ENCODE data around the gene GPATCH4. TPM values are rescaled to one million over a fixed set of nuclear protein-coding genes. Genes with fewer than 3 reads are reported as not detected.
"Not testable (repeated sequence)": the region's sequence is repeated elsewhere in the genome, so short reads cannot be mapped to it uniquely, and the experiment has no call there.

GPATCH4 gene
- total RNA-seq, 2 experiments from 2014 or later = 109 to 113 TPM

DNA sequence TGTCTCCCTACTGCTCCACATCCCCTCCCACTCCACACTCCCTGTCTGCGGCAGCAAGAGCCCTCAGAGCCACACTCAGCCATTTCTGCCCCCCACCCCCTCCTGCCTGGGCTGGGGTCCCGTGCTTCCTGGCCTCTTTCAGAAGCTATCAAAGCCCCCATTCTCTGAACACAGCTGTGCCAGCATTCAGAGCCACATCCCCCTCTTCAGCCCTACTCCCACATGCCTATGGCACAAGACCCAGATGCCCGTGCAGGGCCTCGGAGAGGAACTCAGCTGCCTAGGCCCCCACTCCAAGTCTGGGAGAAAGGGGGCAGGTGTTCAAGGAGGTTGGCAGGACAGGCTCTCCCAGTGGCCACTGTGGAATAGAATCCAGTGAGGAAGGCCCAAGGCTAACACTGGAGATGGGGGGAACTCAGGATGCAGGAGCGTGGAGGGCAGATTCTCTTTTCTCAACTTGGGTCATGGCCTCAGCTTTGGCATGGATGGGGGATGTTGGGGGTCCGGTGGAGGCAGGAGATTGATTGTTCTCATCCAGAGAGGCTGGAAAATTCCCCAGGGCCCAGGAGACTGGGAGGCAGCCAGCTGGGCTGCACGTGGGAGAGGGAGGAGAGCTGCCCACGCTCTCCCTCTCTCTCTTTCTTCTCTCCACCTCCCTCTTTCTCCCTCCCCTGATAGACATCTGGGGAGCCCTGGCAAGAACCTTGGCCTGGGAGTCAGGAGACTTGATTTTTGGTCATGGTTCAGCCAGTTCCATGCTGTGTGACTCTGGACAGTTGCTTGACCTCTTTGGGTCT is 37.1 kb upstream of the GPATCH4 start:
- CTCF ChIA-PET = interaction anchor here (0.6 to 0.9 kb wide), 2 partner anchors 11 to 107 kb away, joined by 3 to 4 read pairs; no protein-coding TSS in a partner anchor
- POLR2A ChIA-PET = no interaction called here

DNA sequence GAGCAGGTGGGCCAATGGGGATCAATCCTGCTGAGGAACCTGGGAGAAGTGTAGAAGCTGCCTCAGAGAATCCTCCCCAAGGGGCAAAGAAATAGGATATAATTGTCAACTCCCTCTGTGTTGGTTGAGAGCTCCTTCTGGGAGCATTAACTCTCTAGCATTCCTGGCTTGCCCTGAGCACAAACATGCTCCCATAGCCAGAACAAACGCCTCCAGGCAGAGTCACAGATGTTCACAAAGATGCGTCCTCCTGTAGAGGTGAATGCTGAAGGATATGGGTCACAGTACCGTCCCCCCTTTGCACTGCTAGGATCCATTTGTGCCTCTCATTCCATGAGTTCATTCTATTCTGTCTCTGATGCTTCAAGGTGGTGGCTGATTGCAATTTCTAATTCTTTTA is 31.1 kb upstream of the GPATCH4 start:
- POLR2A ChIA-PET = no interaction called here
- CTCF ChIA-PET = no interaction called here

DNA sequence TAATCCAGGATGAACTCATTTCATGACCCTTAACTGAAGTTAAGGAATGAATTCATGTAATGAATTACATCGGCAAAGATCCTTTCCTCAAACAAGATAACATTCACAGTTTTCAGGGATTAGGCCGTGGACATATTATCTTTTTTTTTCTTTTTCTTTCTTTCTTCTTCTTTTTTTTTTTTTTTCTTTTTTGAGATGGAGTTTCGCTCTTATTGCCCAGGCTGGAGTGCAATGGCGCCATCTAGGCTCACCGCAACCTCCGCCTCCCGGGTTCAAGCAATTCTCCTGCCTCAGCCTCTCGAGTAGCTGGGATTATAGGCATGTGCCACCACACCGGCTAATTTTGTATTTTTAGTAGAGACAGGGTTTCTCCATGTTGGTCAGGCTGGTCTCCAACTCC is 29.9 kb upstream of the GPATCH4 start:
- POLR2A ChIA-PET = not testable (repeated sequence)
- CTCF ChIA-PET = interaction anchor here (1.0 to 1.5 kb wide), 2 partner anchors 9 to 19 kb away, joined by 3 read pairs; no protein-coding TSS in a partner anchor

DNA sequence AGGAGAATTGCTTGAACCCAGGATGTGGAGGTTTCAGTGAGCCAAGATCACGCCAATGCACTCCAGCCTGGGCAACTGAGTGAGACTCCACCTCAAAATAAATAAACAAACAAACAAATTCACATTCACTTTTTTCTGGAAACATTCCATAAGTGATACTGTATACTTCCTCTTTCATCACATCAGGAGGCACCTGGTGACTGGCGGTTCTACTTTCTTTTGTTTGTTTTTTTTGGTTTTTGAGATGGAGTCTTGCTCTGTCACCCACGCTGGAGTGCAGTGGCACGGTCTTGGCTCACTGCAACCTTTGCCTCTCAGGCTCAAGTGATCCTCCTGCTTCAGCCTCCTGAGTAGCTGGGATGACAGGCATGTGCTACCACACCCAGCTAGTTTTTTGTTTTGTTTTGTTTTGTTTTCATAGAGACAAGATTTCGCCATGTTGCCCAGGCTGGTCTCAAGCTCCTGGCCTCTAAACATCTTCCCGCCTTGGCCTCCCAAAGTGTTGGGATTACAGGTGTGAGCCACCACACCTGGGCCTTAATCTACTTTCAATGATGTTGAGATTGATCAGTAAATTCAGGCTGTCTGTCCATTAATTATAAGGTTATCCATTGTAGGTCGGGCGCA is 28.7 kb upstream of the GPATCH4 start:
- ChIA-PET POLR2A (no interaction called here), CTCF (interaction anchor here (1.5 to 9.3 kb wide), 2 partner anchors 11 to 29 kb away, joined by 3 to 119 read pairs; no protein-coding TSS in a partner anchor)

DNA sequence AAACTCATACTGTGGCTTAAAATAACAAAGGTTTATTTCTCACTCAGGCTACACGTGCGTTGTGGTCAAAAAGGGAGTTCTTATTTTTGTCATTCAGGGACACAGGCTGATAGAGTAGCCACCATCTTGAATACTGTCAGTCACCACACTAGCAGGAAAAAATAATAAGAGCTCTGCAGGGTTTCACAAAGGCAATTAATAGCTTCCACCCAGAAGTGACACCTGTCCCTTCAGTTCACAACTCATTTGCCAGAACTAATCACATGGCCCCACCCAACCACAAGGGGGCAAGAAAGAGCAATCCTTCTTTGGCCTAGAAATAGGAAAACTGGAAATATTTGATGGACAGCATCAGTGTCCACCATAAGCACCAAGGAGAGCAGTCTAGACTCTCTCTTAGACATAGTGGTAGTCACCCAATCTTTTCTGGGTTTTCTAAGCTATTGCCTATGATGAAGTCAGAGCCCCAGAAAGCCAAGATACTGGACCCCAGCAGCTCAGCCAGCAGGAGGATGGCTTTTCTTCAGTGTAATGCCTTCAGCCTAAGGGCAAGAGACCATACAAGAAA is 26.1 kb upstream of the GPATCH4 start:
- ChIA-PET POLR2A (no interaction called here), CTCF (interaction anchor here (0.6 to 9.3 kb wide), 25 partner anchors 8 to 242 kb away, joined by 3 to 119 read pairs (median 6); partner anchors contain the start of genes BCAN, CRABP2, HDGF and NTRK1)

DNA sequence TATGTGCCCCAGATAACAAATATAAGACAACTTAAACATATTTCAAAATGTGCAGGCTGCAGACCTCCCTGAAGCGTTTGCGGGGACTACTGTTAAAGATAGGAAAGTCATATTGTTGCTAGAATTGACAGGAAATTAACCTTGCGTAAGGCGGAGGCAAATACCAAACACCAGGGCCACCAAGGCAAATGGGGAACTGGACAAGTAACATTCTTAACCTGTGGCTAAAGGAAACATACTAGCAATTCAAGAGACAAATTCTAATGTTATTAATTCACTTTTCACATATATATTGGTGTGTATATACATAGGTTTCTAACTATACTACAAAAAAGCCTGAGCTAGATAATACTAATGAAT is 24.8 kb upstream of the GPATCH4 start:
- CTCF ChIA-PET = interaction anchor here (0.6 to 9.3 kb wide), 15 partner anchors 13 to 263 kb away, joined by 3 to 119 read pairs (median 10); partner anchors contain the start of genes BCAN and CRABP2
- POLR2A ChIA-PET = no interaction called here

DNA sequence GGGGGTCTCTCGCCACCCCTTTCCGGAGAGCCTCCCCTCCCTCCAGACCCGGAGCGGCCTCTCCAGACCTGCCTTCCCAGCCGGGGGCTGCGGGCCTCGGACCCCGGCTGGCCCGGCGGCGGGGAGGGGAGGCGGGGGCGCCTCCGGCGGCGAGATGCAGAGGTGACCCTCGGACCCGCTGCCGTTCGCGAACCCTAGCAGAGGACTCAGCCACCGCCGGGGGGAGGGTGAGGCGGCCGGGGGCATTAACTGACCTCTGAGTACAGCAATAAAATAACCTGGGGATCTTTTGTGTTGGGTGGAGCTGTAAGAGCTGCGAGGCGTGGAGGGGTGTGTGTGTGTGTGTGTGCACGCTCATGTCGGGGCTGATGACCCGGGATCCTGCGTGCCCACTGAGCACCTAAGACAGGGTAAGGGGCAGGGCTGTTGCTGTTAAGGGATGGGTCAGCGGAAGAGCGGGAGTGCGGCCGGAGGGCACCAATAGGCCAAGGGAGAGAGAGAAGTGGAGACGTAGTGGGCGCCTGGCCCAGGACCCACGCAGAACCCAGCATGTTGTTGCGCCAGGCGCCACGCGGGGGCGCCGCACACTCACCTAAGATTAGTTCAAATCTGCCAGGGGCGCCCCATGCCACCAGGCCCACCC is 24.3 kb upstream of the GPATCH4 start:
- CTCF ChIA-PET = interaction anchor here (0.5 to 9.3 kb wide), 12 partner anchors 12 to 1799 kb away, joined by 3 to 119 read pairs (median 8); partner anchors contain the start of genes BCAN and CRABP2
- POLR2A ChIA-PET = interaction anchor here (1.5 kb wide), 1 partner anchor 36 kb away, joined by 3 read pairs; no protein-coding TSS in a partner anchor

DNA sequence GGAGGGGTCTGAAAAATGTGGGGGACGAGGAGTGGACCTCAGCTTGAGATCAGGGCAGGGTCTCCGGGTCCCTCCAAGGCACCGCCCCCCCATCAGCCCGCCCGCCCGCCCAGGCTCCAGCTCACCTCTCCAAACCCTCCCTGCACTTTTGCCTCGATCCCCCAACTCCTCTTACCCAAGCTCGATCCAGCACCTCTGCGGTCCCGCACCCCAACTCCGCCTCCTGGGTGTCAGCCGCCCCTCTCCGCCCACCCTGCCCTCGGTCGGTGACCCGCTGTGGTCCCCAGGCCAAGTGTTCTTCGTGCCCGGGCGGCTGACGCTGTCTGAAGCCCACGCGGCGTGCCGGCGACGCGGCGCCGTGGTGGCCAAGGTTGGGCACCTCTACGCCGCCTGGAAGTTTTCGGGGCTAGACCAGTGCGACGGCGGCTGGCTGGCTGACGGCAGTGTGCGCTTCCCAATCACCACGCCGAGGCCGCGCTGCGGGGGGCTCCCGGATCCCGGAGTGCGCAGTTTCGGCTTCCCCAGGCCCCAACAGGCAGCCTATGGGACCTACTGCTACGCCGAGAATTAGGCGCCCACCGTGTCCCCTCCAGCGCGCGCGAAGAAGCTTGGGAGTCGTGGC is 23.6 kb upstream of the GPATCH4 start:
- POLR2A ChIA-PET = interaction anchor here (1.5 kb wide), 1 partner anchor 36 kb away, joined by 3 read pairs; no protein-coding TSS in a partner anchor
- CTCF ChIA-PET = interaction anchor here (0.5 to 9.3 kb wide), 24 partner anchors 10 to 1799 kb away, joined by 3 to 119 read pairs (median 6); partner anchors contain the start of genes BCAN, CRABP2, GPATCH4 and MRPL24

DNA sequence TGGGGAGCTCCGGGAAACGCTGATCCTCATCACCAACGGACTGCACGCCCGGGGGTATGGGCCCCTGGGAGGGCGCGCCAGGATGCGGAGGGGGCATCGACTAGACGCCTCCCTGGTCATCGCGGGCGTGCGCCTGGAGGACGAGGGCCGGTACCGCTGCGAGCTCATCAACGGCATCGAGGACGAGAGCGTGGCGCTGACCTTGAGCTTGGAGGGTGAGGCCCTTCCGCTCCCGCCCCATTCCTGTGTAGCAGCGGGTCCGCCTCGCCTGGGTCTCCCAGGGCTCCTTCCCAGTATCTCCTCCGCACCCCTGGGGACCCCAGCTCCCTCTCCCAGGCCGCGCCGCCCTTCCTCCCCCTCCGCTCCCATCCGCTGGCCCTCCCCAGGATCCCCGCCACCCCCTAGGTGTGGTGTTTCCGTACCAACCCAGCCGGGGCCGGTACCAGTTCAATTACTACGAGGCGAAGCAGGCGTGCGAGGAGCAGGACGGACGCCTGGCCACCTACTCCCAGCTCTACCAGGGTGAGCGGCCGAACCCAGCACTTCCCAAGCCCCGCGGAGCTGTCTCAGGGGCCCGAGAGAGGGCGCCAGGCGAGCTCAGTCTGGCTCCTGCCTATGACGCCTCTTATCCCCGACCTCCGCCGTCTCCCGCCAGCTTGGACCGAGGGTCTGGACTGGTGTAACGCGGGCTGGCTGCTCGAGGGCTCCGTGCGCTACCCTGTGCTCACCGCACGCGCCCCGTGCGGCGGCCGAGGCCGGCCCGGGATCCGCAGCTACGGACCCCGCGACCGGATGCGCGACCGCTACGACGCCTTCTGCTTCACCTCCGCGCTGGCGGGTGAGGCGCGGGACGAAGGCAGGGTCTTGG is 22.9 kb upstream of the GPATCH4 start:
- POLR2A ChIA-PET = interaction anchor here (0.7 to 1.5 kb wide), 2 partner anchors 25 to 37 kb away, joined by 3 read pairs; no protein-coding TSS in a partner anchor

DNA sequence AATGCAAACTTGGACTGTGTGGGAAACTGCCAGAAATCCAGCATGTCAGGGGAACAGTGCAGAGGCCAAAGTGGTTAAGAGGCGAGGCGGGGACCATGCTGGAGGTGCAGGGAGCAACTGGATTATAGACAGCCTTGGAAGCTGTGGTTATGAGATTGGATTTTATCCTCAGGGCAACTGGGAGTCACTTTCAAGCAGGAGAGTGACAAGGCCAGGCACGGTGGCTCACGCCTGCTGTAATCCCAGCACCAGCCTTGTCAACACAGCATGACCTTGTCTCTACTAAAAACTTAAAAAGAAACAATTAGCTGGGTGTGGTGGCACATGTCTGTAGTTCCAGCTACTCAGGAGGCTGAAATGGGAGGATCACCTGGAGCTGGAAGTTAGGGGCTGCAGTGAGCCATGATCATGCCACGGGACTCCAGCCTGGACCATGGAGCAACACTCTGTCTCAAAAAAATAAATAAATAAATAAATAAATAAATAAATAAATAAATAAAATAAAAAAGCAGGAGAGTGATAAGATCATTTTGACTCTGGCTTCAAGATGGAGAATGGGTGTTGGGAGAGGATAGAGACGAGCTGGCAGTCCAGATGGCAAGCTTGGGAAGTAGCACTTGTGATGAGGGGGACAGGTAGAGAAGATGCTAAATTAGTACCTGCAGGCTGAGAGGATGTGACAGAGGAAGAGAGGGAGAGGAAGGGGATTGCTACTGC is 21.5 kb upstream of the GPATCH4 start:
- ChIA-PET CTCF (interaction anchor here (0.5 to 9.3 kb wide), 6 partner anchors 20 to 237 kb away, joined by 3 to 119 read pairs (median 10); partner anchors contain the start of genes GPATCH4 and NTRK1), POLR2A (no interaction called here)

More for the DNA sequence above, 22.9 kb upstream of the GPATCH4 start:
- CTCF ChIA-PET = interaction anchor here (0.6 to 9.3 kb wide), 23 partner anchors 9 to 236 kb away, joined by 3 to 119 read pairs (median 6); partner anchors contain the start of genes BCAN, CRABP2, GPATCH4 and MRPL24

DNA sequence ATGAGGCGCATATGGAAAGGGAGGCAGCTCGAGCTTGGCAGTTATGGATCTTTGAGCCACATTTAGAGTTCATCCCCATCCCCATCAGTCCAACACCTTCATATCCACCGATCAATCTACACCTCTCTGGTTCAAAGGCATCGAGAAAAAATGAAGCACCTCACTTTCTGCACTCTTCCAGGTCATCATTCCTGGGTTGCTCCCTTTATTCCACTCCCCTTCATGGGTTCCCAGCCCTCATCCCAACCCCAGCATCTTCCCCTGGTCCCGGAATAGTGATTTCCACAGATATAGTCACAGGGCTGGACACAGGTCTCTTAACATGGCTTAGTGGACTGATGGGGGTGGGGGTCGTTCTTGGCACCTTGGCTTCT is 18.3 kb upstream of the GPATCH4 start:
- ChIA-PET CTCF (interaction anchor here (0.7 to 1.9 kb wide), 5 partner anchors 8 to 87 kb away, joined by 3 to 7 read pairs (median 4); partner anchors contain the start of gene CRABP2), POLR2A (no interaction called here)

DNA sequence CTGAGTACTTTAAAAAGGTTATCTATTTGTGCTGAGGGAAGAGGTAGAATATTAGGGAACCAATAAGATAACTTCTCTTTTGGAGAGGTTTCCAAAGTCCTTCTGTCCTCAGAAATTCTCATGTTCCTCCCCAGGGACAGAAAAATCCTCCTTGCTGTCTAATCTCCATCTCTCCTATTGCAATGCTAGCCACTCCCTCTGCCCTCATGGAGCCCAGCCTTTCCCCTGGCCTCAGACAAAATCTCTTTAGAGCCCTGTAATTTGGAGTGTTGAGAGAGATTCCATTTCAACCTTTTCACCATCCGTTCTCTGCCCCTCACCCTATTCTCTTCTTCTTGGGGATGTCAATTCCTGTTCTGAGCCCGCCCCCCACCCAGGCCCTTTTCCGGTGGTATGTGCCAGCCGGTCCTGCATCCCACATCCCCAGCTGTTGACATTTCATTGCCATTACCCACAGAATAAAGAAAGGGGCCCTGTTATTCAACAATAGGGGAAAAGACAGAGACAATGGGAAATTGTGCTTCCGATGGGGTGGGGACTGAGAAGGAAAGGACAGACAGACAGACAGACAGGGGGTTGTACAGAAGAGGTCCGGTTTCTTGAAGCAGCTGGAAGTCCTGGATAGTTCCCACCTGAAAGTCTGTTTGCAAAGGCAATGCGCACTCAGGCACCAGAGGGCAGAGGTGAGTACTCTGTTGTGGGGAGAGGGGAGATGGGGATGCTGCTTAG is 17.7 kb upstream of the GPATCH4 start, which contains the start of gene HAPLN2:
TSS of gene HAPLN2 (plus strand) at position 563 of the 729 bp plus-strand sequence. CDS start 4,076 bp downstream, outside the sequence.
- CTCF ChIA-PET = interaction anchor here (1.6 to 1.9 kb wide), 2 partner anchors 38 to 70 kb away, joined by 5 to 7 read pairs; no protein-coding TSS in a partner anchor

DNA sequence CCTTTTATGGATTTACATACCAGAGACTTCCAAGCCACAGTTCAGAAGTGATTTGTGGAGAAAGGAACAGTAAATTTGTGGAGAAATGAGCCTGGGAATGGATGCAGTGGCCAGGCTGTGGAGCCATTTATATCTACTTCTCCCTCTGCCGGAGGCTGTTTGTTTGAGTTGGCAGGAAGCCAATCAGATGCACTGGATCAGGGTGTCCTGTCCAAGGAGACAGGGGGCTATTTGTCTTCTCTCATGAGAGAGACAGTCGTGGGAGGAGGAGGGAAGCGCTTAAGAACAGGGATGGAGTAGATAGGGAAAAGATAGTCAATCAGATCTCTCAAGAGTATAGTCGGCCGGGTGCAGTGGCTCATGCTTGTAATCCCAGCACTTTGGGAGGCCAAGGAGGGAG is 15.2 kb upstream of the GPATCH4 start:
- ChIA-PET POLR2A (no interaction called here), CTCF (interaction anchor here (0.7 to 1.7 kb wide), 4 partner anchors 13 to 53 kb away, joined by 3 to 5 read pairs (median 3); no protein-coding TSS in a partner anchor)

More for the DNA sequence above, 17.7 kb upstream of the GPATCH4 start, which contains the start of gene HAPLN2:
- POLR2A ChIA-PET = no interaction called here

DNA sequence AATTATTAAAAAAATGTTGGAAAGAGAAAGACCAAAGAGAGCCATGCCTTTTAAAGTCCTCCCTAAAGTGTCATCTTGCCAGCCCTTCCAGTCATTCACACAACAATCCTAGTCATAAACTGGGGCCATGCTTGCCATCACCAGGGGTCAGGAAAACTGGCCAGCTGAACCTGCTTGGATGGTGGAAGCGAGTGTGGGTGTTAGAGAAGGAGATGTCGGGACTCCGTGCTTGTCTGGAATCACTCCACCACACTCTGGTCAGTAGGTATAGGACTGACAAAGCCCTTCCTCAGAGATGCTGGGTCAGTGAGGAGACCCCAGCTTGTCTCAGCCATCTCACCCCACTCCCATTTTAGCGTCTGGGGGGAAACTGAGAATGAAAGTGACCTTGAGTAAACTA is 14.7 kb upstream of the GPATCH4 start:
- POLR2A ChIA-PET = no interaction called here
- CTCF ChIA-PET = no interaction called here

DNA sequence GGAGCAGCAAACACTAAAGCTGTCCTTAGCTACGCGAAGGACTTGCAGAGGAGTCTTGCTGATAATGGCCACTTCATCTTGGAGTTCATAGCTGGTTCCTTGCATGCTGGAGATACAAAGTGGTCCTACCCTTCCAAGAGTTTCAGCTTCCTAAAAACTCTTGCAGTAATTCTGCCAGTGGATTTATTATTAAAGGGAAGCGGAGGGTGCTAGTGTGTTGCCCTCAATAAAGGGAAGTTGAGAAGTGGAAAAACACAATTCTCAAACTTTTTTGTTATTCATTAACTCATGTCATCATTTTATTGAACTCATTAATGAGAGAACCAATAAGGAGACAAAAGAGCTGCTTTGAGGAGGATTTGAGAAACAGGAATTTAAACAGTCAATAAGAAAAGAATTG is 11.4 kb upstream of the GPATCH4 start:
- ChIA-PET CTCF (interaction anchor here (0.7 to 3.1 kb wide), 11 partner anchors 12 to 227 kb away, joined by 3 to 10 read pairs (median 4); partner anchors contain the start of gene CRABP2), POLR2A (no interaction called here)

DNA sequence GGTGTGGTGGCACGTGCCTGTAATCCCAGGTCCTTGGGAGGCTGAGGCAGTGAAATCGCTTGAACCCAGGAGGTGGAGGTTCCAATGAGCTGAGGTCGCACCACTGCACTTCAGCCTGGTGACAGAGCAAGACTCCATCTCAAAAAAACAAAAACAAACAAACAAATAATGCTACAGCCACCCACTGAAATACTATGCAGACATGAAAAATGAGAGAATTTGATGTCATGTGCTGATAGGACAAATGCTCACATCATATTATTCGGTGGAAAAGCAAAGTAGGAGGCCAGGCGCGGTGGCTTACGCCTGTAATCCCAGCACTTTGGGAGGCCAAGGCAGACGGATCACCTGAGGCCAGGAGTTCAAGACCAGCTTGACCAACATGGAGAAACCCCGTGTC is 8.8 kb upstream of the GPATCH4 start:
- POLR2A ChIA-PET = not testable (repeated sequence)
- CTCF ChIA-PET = interaction anchor here (0.7 to 1.4 kb wide), 4 partner anchors 14 to 224 kb away, joined by 3 to 4 read pairs (median 3); no protein-coding TSS in a partner anchor
